ENCODE measurements around the gene MARVELD3. TPM values are rescaled to one million over a fixed set of nuclear protein-coding genes. Genes with fewer than 3 reads are reported as not detected.

Gene MARVELD3
- total and polyA plus RNA-seq, 7 donors: 0.01 to 0.10 TPM; not detected in 5

- ATAC-seq: no peak
- H3K36me3 ChIP-seq (ENCODE audit: insufficient read depth in 1 of 2, low read depth in 1 of 2): no peaks in the 10 kb centered on the region
- H3K9me3 ChIP-seq: no peaks in the 10 kb centered on the region
- no peak for DNase-seq
- no peak overlapping the region for H3K27ac ChIP-seq
- H3K4me3 ChIP-seq: no peak overlapping the region
- intact Hi-C loops (cut with DNase I): no loop called here
- TF ChIP-seq CTCF (IDR thresholded peaks at IDR 0.05): no peak
- no peaks in the 10 kb centered on the region for H3K4me1 ChIP-seq
- WGBS, 3 donors: 21 to 35% (median 30%) methylated on average over 7 of the region's 7 CpGs
- peaks cover 0 to 45% (median 17%) of the 10 kb centered on the region in 3 donors for H3K27me3 ChIP-seq (ENCODE audit: insufficient read depth in 3 of 3, low read length in 2 of 3)
Measured at GRCh38 chr16:71627731-71628181, 1.8 kb downstream of the MARVELD3 start.

- H3K4me3 ChIP-seq: no peak overlapping the region
- no peak for DNase-seq
Measured at GRCh38 chr16:71628810-71629209, 2.8 kb downstream of the MARVELD3 start.

GRCh38 chr16:71629278-71630016 is 3.5 kb downstream of the MARVELD3 start:
- WGBS, 3 donors: 62 to 70% (median 64%) methylated on average over 11 of the region's 11 CpGs
- H3K27ac ChIP-seq: no peak overlapping the region
- H3K27me3 ChIP-seq (ENCODE audit: insufficient read depth in 3 of 3, low read length in 2 of 3): peaks cover 0 to 36% (median 14%) of the 10 kb centered on the region in 3 donors
- ATAC-seq: no peak
- DNase-seq: no peak
- H3K4me1 ChIP-seq: no peaks in the 10 kb centered on the region
- no peak overlapping the region for H3K4me3 ChIP-seq
- intact Hi-C loops (cut with DNase I): no loop called here
- no peak for TF ChIP-seq CTCF (IDR thresholded peaks at IDR 0.05)
- H3K9me3 ChIP-seq: no peaks in the 10 kb centered on the region
- no peaks in the 10 kb centered on the region for H3K36me3 ChIP-seq (ENCODE audit: insufficient read depth in 1 of 2, low read depth in 1 of 2)

More at GRCh38 chr16:71628810-71629209, 2.8 kb downstream of the MARVELD3 start:
- H3K27me3 ChIP-seq (ENCODE audit: insufficient read depth in 3 of 3, low read length in 2 of 3): peaks cover 0 to 42% (median 14%) of the 10 kb centered on the region in 3 donors
- no peaks in the 10 kb centered on the region for H3K9me3 ChIP-seq
- no peak for ATAC-seq
- no peaks in the 10 kb centered on the region for H3K4me1 ChIP-seq
- H3K27ac ChIP-seq: no peak overlapping the region
- no peak for TF ChIP-seq CTCF (IDR thresholded peaks at IDR 0.05)
- WGBS, 3 donors: 27 to 32% (median 29%) methylated on average over 5 of the region's 5 CpGs
- intact Hi-C loops (cut with DNase I): no loop called here
- no peaks in the 10 kb centered on the region for H3K36me3 ChIP-seq (ENCODE audit: insufficient read depth in 1 of 2, low read depth in 1 of 2)

- ATAC-seq (no peak), DNase-seq (no peak)
- H3K4me3 ChIP-seq: no peak overlapping the region
- no peaks in the 10 kb centered on the region for H3K9me3 ChIP-seq
- TF ChIP-seq CTCF (IDR thresholded peaks at IDR 0.05): no peak
- no peak overlapping the region for H3K27ac ChIP-seq
- no peaks in the 10 kb centered on the region for H3K36me3 ChIP-seq (ENCODE audit: insufficient read depth in 1 of 2, low read depth in 1 of 2)
- WGBS, 3 donors: 86 to 88% (median 86%) methylated on average over 4 of the region's 4 CpGs
- intact Hi-C loops (cut with DNase I): no loop called here
- peaks cover 0 to 28% (median 8%) of the 10 kb centered on the region in 3 donors for H3K27me3 ChIP-seq (ENCODE audit: insufficient read depth in 3 of 3, low read length in 2 of 3)
- H3K4me1 ChIP-seq: no peaks in the 10 kb centered on the region
Measured at GRCh38 chr16:71630808-71631207, 4.8 kb downstream of the MARVELD3 start.

Measured in psoas muscle (tissue), 8 donors.